Measurements from ENCODE around the gene CLDN22.

CLDN22 gene

GRCh38 chr4:183353557-183353956, 33.5 kb upstream of the CLDN22 start:
- no peak for DNase-seq (ENCODE audit: low spot score in 2 of 2)
- in situ Hi-C loops (cut with MboI; ENCODE audit: low sequenced_read_pairs), result no loop called here

GRCh38 chr4:183352546-183352945, 32.5 kb upstream of the CLDN22 start:
- H3K36me3 ChIP-seq (replicated peaks), result no peaks in the 10 kb centered on the region
- no peak overlapping the region for H3K4me3 ChIP-seq
- DNase-seq (ENCODE audit: low spot score in 2 of 2), result no peak
- H3K9me3 ChIP-seq, result no peaks in the 10 kb centered on the region
- H3K27me3 ChIP-seq (ENCODE audit: low read depth), result no peaks in the 10 kb centered on the region
- in situ Hi-C loops (cut with MboI; ENCODE audit: low sequenced_read_pairs), result no loop called here
- H3K4me1 ChIP-seq, result no peaks in the 10 kb centered on the region

More at GRCh38 chr4:183353557-183353956, 33.5 kb upstream of the CLDN22 start:
- Histone ChIP-seq H3K4me3 (no peak overlapping the region), H3K36me3 (replicated peaks) (no peaks in the 10 kb centered on the region), H3K27me3 (ENCODE audit: low read depth) (no peaks in the 10 kb centered on the region), H3K4me1 (no peaks in the 10 kb centered on the region), H3K9me3 (no peaks in the 10 kb centered on the region)

- in situ Hi-C loops (cut with MboI; ENCODE audit: low sequenced_read_pairs), result no loop called here
- Histone ChIP-seq H3K36me3 (replicated peaks) (no peaks in the 10 kb centered on the region), H3K4me3 (no peak overlapping the region), H3K27me3 (ENCODE audit: low read depth) (no peaks in the 10 kb centered on the region), H3K4me1 (no peaks in the 10 kb centered on the region), H3K9me3 (no peaks in the 10 kb centered on the region)
- no peak for DNase-seq (ENCODE audit: low spot score in 2 of 2)
Observed at GRCh38 chr4:183350317-183351071, 30.4 kb upstream of the CLDN22 start.

GRCh38 chr4:183349673-183350072, 29.6 kb upstream of the CLDN22 start:
- no peaks in the 10 kb centered on the region for H3K27me3 ChIP-seq (ENCODE audit: low read depth)
- no peak for DNase-seq (ENCODE audit: low spot score in 2 of 2)
- in situ Hi-C loops (cut with MboI; ENCODE audit: low sequenced_read_pairs), result no loop called here
- H3K4me1 ChIP-seq, result no peaks in the 10 kb centered on the region
- no peaks in the 10 kb centered on the region for H3K9me3 ChIP-seq
- no peak overlapping the region for H3K4me3 ChIP-seq
- no peaks in the 10 kb centered on the region for H3K36me3 ChIP-seq (replicated peaks)

- Histone ChIP-seq H3K4me3 (no peak overlapping the region), H3K27me3 (ENCODE audit: low read depth) (no peaks in the 10 kb centered on the region), H3K36me3 (replicated peaks) (no peaks in the 10 kb centered on the region), H3K4me1 (no peaks in the 10 kb centered on the region), H3K9me3 (no peaks in the 10 kb centered on the region)
- no peak for DNase-seq (ENCODE audit: low spot score in 2 of 2)
- in situ Hi-C loops (cut with MboI; ENCODE audit: low sequenced_read_pairs), result no loop called here
Observed at GRCh38 chr4:183348706-183349659, 28.9 kb upstream of the CLDN22 start.

- Histone ChIP-seq H3K4me1 (no peaks in the 10 kb centered on the region), H3K4me3 (no peak overlapping the region), H3K9me3 (no peaks in the 10 kb centered on the region), H3K36me3 (replicated peaks) (no peaks in the 10 kb centered on the region), H3K27me3 (ENCODE audit: low read depth) (no peaks in the 10 kb centered on the region)
- DNase-seq (ENCODE audit: low spot score in 2 of 2), result no peak
- in situ Hi-C loops (cut with MboI; ENCODE audit: low sequenced_read_pairs), result no loop called here
Observed at GRCh38 chr4:183348136-183348535, 28.1 kb upstream of the CLDN22 start.

DNA sequence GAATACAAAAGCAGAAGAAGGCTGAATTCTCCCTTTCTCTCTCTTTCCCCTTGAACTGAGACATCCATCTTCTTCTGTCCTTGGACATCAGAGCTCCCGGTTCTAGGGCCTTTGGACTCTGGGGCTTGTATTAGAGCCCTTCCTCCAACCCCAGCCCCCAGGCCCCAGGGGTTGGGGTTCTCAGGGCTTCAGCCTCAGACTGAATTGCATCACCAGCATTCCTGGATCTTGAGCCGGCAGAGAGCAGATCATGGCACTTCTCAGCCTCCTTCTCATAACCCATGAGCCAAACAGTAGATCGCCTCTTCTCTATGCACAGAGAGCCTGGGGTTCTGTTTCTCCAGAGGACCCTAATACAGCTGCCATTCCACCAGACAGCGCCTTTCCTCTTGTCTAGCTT, 27.5 kb upstream of the CLDN22 start:
- H3K36me3 ChIP-seq (replicated peaks), result no peaks in the 10 kb centered on the region
- no peaks in the 10 kb centered on the region for H3K4me1 ChIP-seq
- H3K4me3 ChIP-seq, result no peak overlapping the region
- no peak for DNase-seq (ENCODE audit: low spot score in 2 of 2)
- no peaks in the 10 kb centered on the region for H3K9me3 ChIP-seq
- H3K27me3 ChIP-seq (ENCODE audit: low read depth), result no peaks in the 10 kb centered on the region
- in situ Hi-C loops (cut with MboI; ENCODE audit: low sequenced_read_pairs), result no loop called here

DNA sequence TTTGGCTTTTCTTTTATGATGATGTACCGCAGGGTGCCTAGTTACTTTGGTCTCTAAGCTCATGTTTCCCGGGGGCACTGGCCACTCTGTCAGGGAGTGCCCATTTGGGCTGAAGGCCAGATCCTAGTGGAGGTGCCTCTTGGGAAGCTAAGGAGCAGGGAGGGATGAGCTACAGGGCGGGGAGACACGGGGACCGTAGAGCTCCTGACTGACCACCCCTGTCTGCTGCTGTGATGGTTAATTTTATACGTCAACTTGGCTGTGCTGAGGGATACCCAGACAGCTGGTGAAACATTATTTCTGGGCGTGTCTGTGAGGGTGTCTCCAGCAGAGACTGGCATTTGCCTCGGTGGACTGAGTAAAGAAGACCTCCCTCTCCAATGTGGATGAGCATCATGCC, 27.1 kb upstream of the CLDN22 start:
- Histone ChIP-seq H3K27me3 (ENCODE audit: low read depth) (no peaks in the 10 kb centered on the region), H3K4me3 (no peak overlapping the region), H3K4me1 (no peaks in the 10 kb centered on the region), H3K36me3 (replicated peaks) (no peaks in the 10 kb centered on the region), H3K9me3 (no peaks in the 10 kb centered on the region)
- DNase-seq (ENCODE audit: low spot score in 2 of 2), result no peak
- in situ Hi-C loops (cut with MboI; ENCODE audit: low sequenced_read_pairs), result no loop called here

DNA sequence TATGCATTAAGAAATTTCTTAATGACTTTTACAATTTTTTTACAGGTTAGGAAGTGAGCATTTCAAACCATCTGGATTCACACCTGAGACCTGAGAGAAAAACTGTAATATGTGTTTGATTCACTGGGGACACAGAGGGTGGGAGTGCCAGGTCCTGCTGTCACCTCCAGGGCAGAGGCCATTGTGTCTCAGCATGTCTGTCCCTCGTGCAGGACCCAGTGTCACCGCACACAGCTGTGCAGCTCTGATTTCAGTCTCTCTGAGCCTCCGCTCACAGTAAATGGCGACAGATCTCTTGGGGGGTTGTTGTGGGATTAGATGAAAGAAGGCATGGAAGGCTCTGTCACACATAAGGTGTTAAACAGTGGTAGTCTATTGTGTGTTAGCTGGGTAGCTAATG, 25.2 kb upstream of the CLDN22 start:
- no peak for DNase-seq (ENCODE audit: low spot score in 2 of 2)
- in situ Hi-C loops (cut with MboI; ENCODE audit: low sequenced_read_pairs), result no loop called here
- no peaks in the 10 kb centered on the region for H3K4me1 ChIP-seq
- no peaks in the 10 kb centered on the region for H3K9me3 ChIP-seq
- H3K27me3 ChIP-seq (ENCODE audit: low read depth), result no peaks in the 10 kb centered on the region
- no peak overlapping the region for H3K4me3 ChIP-seq
- H3K36me3 ChIP-seq (replicated peaks), result no peaks in the 10 kb centered on the region

DNA sequence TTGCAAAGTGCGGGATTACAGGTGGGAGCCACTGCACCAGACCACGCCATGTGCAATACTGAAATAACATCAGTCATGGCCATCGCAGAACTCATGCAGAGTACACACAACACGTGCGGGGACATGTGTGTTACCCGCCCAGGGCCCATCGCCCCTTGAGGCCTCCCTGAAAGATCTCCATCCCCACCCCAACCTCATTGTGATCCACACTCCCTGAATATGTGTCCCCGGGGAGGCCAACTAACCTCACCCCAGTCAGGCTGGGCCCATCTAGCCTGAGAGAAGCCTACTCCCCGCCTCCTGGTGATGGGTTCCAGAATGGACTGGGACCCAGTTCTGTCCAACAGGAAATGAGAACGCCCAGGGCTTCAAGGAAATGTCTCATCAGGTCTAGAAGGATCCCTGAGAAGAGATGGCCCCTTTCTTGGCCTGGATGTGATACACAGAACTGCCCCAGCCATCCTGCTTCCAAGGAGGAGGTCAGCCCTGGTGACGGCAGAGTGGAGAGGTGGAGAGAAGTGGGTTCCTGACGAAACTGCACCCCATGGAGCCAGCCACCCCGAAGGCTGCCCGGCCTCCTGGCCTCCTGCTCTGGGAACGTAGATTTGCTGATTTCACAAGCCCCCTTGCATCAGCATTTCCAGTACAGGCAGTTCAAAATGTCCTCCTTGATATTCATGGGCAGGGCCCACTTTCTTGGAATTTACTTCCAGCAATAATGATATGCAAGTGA, 24.6 kb upstream of the CLDN22 start:
- in situ Hi-C loops (cut with MboI; ENCODE audit: low sequenced_read_pairs), result no loop called here

DNA sequence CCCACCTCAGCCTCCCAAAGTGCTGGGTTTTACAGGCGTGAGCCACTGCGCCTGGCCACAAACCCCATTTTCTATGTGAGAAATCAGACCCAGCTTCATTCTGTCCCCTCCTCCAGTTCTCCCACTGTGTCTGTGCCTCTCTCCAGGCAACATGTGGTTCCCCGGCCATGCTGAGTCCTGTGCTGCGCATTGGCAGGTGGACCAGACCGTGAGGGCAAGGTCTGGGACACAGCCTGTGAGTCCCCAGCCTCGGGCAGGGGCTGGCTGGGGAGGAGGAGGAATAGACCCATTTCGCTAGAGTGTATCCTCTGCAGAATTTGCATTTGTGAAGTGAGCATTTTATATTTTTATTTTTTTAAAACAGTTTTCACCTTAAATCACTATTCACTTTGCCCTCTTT, 23.7 kb upstream of the CLDN22 start:
- Histone ChIP-seq H3K27me3 (ENCODE audit: low read depth) (no peaks in the 10 kb centered on the region), H3K9me3 (no peaks in the 10 kb centered on the region), H3K36me3 (replicated peaks) (no peaks in the 10 kb centered on the region), H3K4me3 (no peak overlapping the region), H3K4me1 (no peaks in the 10 kb centered on the region)
- in situ Hi-C loops (cut with MboI; ENCODE audit: low sequenced_read_pairs), result no loop called here
- DNase-seq (ENCODE audit: low spot score in 2 of 2), result no peak

More for the DNA sequence above, 24.6 kb upstream of the CLDN22 start:
- H3K4me1 ChIP-seq, result no peaks in the 10 kb centered on the region
- H3K36me3 ChIP-seq (replicated peaks), result no peaks in the 10 kb centered on the region
- H3K4me3 ChIP-seq, result no peak overlapping the region
- DNase-seq (ENCODE audit: low spot score in 2 of 2), result no peak
- H3K9me3 ChIP-seq, result no peaks in the 10 kb centered on the region
- H3K27me3 ChIP-seq (ENCODE audit: low read depth), result no peaks in the 10 kb centered on the region

DNA sequence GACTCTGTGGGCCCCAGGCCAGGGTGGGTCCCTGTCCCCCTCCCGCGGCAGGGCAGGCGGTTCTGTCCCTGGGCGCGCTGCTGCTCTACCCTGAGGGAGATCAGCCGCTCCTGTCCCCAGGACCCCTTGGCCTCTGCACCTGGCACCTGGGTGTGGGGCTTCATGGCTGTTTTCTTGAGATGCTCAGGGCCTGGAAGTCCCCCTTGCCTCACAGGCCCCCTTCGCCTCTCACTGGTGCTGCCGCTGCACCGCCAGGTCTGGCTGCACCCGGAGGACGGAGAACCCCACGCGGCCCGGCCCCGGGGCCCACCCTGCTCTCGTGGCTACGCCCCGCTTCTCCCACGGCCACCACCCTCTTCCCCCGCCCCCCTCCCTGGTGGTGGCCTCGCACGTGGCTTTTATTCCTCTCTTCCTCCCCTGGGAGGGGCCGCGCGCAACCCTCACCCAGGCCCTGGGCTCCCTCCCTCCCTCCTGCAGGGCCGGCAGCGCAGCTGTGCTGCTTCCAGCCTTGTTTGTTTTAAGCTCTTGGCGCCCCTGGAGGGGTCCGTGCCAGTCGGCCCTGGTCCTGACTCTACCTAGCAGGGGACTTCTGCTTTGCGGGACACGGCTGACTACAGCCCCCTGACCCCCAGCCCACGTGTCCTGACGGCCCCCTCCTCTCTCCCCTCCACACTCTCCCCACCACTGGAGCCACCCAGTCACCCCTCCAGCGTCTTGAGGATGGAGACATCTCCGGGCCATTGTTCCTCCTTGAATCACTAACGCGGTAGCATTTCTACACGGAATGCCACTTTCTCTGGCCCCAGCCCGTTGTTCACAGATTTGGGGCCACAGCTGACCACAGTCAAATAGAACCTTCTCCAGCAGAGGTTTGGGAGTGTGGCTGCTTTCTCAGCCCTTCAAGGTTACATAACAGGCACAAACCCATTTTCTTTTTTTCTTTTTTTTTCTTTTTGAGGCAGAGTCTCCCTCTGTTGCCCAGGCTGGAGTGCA, 22.8 kb upstream of the CLDN22 start:
- no peaks in the 10 kb centered on the region for H3K27me3 ChIP-seq (ENCODE audit: low read depth)
- in situ Hi-C loops (cut with MboI; ENCODE audit: low sequenced_read_pairs), result no loop called here
- H3K36me3 ChIP-seq (replicated peaks), result no peaks in the 10 kb centered on the region
- H3K4me1 ChIP-seq, result no peaks in the 10 kb centered on the region
- H3K4me3 ChIP-seq, result no peak overlapping the region
- no peak for DNase-seq (ENCODE audit: low spot score in 2 of 2)
- H3K9me3 ChIP-seq, result no peaks in the 10 kb centered on the region

DNA sequence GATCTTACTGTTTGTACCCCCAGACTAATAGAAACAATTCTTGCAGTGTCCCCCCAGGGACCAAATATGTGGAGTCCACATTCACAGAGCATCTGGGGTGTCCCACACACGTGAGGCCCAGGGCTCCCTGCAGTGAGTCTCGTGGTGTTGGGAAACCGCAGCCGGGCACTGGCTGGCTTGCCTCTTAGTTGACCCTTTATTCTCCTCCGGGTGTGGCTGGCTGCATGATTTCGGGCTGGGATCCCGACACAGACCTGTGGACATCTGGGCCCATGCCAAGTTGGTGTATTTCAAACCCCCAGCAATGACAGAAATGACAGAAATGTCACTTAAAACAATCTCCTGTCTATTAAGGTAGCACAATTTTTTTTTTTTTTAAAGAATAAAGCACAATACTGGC, 17.8 kb upstream of the CLDN22 start:
- in situ Hi-C loops (cut with MboI; ENCODE audit: low sequenced_read_pairs), result no loop called here
- no peak for DNase-seq (ENCODE audit: low spot score in 2 of 2)
- H3K27me3 ChIP-seq (ENCODE audit: low read depth), result no peaks in the 10 kb centered on the region
- no peaks in the 10 kb centered on the region for H3K36me3 ChIP-seq (replicated peaks)
- no peaks in the 10 kb centered on the region for H3K4me1 ChIP-seq
- H3K9me3 ChIP-seq, result no peaks in the 10 kb centered on the region
- H3K4me3 ChIP-seq, result no peak overlapping the region

All from HAP-1 (cell line).